Renal pelvis (tissue), 4 donors: ENCODE results near the gene GDF9. TPM values are rescaled to one million over a fixed set of nuclear protein-coding genes. Genes with fewer than 3 reads are reported as not detected.
"Not testable (repeated sequence)": the region's sequence is repeated elsewhere in the genome, so short reads cannot be mapped to it uniquely, and the experiment has no call there.

Experiments used
- DNase-seq: peaks from one replicate; pipeline ENCODE4 v3.0.0-alpha.2; 2013
- polyA plus RNA-seq, 3 donors: library from polyadenylated mRNA; unstranded; fragments of 120-200 nt; gene quantifications; one replicate each; pipeline ENCODE4 v1.2.1, GENCODE V29; 2013; ENCODE audit not compliant: insufficient read length in 3 of 3

The GDF9 gene
- polyA plus RNA-seq, 3 donors, result 1.1 to 2.2 (median 2.0) TPM

GRCh38 chr5:132873119-132873929 is 7.1 kb upstream of the GDF9 start, which contains the start of gene LEAP2:
LEAP2 (plus strand) TSS chr5:132873668; CDS start chr5:132873695, 27 bp downstream.
- DNase-seq, result no peak

- DNase-seq, result no peak
These were observed 6.5 kb upstream of the GDF9 start for GRCh38 chr5:132872788-132873118.

GRCh38 chr5:132871459-132872284 is 5.4 kb upstream of the GDF9 start:
- no peak for DNase-seq

- no peak for DNase-seq
These were observed 4.5 kb upstream of the GDF9 start for GRCh38 chr5:132870801-132871200.

- no peak for DNase-seq
These were observed 2.5 kb upstream of the GDF9 start for GRCh38 chr5:132868754-132869153.

- DNase-seq, result no peak
These were observed 780 bp upstream of the GDF9 start for GRCh38 chr5:132867046-132867451.

- DNase-seq, result no peak
These were observed 464 bp downstream of the GDF9 start for GRCh38 chr5:132865668-132866341.

GRCh38 chr5:132860742-132861141 is 5.5 kb downstream of the GDF9 start:
- DNase-seq, result no peak

- DNase-seq, result no peak
These were observed 6.3 kb downstream of the GDF9 start for GRCh38 chr5:132859889-132860437.

GRCh38 chr5:132856011-132856410 is 10.3 kb downstream of the GDF9 start:
- DNase-seq, result no peak

GRCh38 chr5:132854992-132855391 is 11.3 kb downstream of the GDF9 start:
- DNase-seq, result not testable (repeated sequence)

- DNase-seq, result no peak
These were observed 12.0 kb downstream of the GDF9 start for GRCh38 chr5:132854301-132854700.

- DNase-seq, result no peak
These were observed 12.5 kb downstream of the GDF9 start for GRCh38 chr5:132853790-132854189.

GRCh38 chr5:132853323-132853722 is 12.9 kb downstream of the GDF9 start:
- DNase-seq, result no peak

GRCh38 chr5:132850066-132850465 is 16.2 kb downstream of the GDF9 start:
- DNase-seq, result no peak

GRCh38 chr5:132849347-132849746 is 16.9 kb downstream of the GDF9 start:
- DNase-seq, result no peak

- DNase-seq, result no peak
These were observed 18.0 kb downstream of the GDF9 start for GRCh38 chr5:132848270-132848669.

- no peak for DNase-seq
These were observed 25.0 kb downstream of the GDF9 start for GRCh38 chr5:132841305-132841704.

GRCh38 chr5:132840896-132841295 is 25.4 kb downstream of the GDF9 start:
- no peak for DNase-seq

GRCh38 chr5:132840313-132840712 is 26.0 kb downstream of the GDF9 start:
- DNase-seq, result no peak

- no peak for DNase-seq
These were observed 26.6 kb downstream of the GDF9 start for GRCh38 chr5:132839426-132840301.
